HEK293 (cell line): Measurements from ENCODE around the gene ATP2C1.

ENCODE experiments used
- CTCF ChIP-seq: fragments of 450-650 bp; formaldehyde crosslinking; IDR thresholded peaks from 2 replicates; pipeline ENCODE4 v1.5.1; 2016; ENCODE audit warnings: missing biosample characterization, missing genetic modification characterization
- EGR2 ChIP-seq: fragments of 450-650 bp; formaldehyde crosslinking; IDR thresholded peaks from 2 replicates; pipeline ENCODE4 v1.5.1; 2016; ENCODE audit warnings: low read depth, missing biosample characterization, missing genetic modification characterization
- KLF16 ChIP-seq: fragments of 450-650 bp; formaldehyde crosslinking; IDR thresholded peaks from 2 replicates; pipeline ENCODE4 v1.5.1; 2017; ENCODE audit warnings: missing biosample characterization, missing genetic modification characterization
- PATZ1 ChIP-seq: fragments of 450-650 bp; formaldehyde crosslinking; IDR thresholded peaks from 2 replicates; pipeline ENCODE4 v1.5.1; 2016; ENCODE audit warnings: missing biosample characterization, missing genetic modification characterization
- ZNF114 ChIP-seq: fragments of 450-650 bp; formaldehyde crosslinking; IDR thresholded peaks from 2 replicates; pipeline ENCODE4 v1.5.0; 2017; ENCODE audit warnings: missing biosample characterization, missing genetic modification characterization
- TF ChIP-seq, protein P1 (sequence below): fragments of 450-650 bp; formaldehyde crosslinking; IDR thresholded peaks from 2 replicates; pipeline ENCODE4 v1.5.1; 2017; ENCODE audit warnings: missing biosample characterization, missing genetic modification characterization
- TF ChIP-seq, protein P2 (sequence below): fragments of 450-650 bp; formaldehyde crosslinking; IDR thresholded peaks from 2 replicates; pipeline ENCODE4 v1.5.1; 2017; ENCODE audit warnings: missing biosample characterization, mild to moderate bottlenecking, missing genetic modification characterization, moderate library complexity
- TF ChIP-seq, protein P3 (sequence below): fragments of 450-650 bp; formaldehyde crosslinking; IDR thresholded peaks from 2 replicates; pipeline ENCODE4 v1.5.1; 2016; ENCODE audit warnings: missing biosample characterization, missing genetic modification characterization

DNA sequence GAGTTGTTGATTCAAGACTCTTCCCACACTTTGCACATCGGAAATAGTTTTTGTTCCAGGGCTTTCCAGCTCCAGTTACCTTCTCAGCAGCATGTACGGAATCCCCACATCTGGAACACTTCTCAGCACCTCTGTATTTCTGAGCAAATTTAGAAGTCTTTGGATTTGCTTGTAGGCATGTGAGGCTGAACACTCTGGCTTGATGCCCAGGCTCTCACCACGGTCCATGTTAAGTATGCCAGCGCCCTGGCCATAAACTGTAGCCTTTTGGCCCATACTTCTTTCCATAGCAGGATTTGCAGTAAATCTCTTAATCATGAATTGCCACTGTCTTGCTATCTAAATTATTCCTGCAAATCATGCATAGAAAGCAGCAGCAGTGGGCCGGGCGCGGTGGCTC is 24.4 kb downstream of the ATP2C1 start:
- TF ChIP-seq CTCF (tag by site-specific recombination) (no peak), KLF16 (tag by site-specific recombination) (no peak), PATZ1 (no peak), EGR2 (tag by site-specific recombination) (no peak), ZNF114 (tag by site-specific recombination) (no peak)
- TF ChIP-seq, protein P1, sequence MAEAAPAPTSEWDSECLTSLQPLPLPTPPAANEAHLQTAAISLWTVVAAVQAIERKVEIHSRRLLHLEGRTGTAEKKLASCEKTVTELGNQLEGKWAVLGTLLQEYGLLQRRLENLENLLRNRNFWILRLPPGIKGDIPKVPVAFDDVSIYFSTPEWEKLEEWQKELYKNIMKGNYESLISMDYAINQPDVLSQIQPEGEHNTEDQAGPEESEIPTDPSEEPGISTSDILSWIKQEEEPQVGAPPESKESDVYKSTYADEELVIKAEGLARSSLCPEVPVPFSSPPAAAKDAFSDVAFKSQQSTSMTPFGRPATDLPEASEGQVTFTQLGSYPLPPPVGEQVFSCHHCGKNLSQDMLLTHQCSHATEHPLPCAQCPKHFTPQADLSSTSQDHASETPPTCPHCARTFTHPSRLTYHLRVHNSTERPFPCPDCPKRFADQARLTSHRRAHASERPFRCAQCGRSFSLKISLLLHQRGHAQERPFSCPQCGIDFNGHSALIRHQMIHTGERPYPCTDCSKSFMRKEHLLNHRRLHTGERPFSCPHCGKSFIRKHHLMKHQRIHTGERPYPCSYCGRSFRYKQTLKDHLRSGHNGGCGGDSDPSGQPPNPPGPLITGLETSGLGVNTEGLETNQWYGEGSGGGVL (tag by site-specific recombination), result no peak
- TF ChIP-seq, protein P2, sequence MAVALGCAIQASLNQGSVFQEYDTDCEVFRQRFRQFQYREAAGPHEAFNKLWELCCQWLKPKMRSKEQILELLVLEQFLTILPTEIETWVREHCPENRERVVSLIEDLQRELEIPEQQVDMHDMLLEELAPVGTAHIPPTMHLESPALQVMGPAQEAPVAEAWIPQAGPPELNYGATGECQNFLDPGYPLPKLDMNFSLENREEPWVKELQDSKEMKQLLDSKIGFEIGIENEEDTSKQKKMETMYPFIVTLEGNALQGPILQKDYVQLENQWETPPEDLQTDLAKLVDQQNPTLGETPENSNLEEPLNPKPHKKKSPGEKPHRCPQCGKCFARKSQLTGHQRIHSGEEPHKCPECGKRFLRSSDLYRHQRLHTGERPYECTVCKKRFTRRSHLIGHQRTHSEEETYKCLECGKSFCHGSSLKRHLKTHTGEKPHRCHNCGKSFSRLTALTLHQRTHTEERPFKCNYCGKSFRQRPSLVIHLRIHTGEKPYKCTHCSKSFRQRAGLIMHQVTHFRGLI (tag by site-specific recombination), result no peak
- TF ChIP-seq, protein P3, sequence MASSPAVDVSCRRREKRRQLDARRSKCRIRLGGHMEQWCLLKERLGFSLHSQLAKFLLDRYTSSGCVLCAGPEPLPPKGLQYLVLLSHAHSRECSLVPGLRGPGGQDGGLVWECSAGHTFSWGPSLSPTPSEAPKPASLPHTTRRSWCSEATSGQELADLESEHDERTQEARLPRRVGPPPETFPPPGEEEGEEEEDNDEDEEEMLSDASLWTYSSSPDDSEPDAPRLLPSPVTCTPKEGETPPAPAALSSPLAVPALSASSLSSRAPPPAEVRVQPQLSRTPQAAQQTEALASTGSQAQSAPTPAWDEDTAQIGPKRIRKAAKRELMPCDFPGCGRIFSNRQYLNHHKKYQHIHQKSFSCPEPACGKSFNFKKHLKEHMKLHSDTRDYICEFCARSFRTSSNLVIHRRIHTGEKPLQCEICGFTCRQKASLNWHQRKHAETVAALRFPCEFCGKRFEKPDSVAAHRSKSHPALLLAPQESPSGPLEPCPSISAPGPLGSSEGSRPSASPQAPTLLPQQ, result no peak
